ENCODE measurements around the gene CT45A3.
"Not testable (repeated sequence)": the region's sequence is repeated elsewhere in the genome, so short reads cannot be mapped to it uniquely, and the experiment has no call there.

Gene CT45A3, protein sequence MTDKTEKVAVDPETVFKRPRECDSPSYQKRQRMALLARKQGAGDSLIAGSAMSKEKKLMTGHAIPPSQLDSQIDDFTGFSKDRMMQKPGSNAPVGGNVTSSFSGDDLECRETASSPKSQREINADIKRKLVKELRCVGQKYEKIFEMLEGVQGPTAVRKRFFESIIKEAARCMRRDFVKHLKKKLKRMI

DNA sequence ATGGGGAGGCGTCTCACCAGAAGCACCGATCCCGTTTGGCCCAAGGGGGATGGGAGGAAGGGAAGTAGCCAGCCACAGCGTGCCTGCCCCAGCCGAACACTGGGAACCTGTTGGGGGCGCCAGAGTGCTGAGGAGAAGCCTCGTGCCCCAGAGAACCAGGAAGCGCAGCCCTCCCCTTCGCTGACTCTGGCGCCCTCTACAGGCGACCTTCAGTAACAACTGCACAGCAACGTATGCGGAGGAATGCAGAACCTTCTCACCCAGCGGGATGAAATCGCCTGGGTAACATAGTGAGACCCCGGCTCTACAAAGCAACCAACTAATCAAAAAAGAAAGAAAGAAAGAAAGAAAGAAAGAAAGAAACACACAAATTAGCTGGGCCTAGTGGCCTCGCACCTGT is at the start of gene CT45A3:
CT45A3 (minus strand) TSS at position 101 of the 400 bp plus-strand sequence. CDS start 3,747 bp downstream, outside the sequence.
- in situ Hi-C loops (cut with HindIII; ENCODE audit: low sequenced_read_pairs); DNase-seq (ENCODE audit: low read depth, low spot score); H3K4me3 ChIP-seq (ENCODE audit: low read depth, low read length): not testable (repeated sequence)

DNA sequence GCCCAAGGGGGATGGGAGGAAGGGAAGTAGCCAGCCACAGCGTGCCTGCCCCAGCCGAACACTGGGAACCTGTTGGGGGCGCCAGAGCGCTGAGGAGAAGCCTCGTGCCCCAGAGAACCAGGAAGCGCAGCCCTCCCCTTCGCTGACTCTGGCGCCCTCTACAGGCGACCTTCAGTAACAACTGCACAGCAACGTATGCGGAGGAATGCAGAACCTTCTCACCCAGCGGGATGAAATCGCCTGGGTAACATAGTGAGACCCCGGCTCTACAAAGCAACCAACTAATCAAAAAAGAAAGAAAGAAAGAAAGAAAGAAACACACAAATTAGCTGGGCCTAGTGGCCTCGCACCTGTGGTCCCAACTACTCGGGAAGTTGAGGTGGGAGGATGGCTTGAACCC is 34.7 kb upstream of the CT45A3 start, which contains the start of gene CT45A6:
CT45A6 (minus strand) TSS at position 101 of the 400 bp plus-strand sequence. CDS start 3,794 bp downstream, outside the sequence.
- in situ Hi-C loops (cut with HindIII; ENCODE audit: low sequenced_read_pairs); H3K4me3 ChIP-seq (ENCODE audit: low read depth, low read length); DNase-seq (ENCODE audit: low read depth, low spot score): not testable (repeated sequence)

DNA sequence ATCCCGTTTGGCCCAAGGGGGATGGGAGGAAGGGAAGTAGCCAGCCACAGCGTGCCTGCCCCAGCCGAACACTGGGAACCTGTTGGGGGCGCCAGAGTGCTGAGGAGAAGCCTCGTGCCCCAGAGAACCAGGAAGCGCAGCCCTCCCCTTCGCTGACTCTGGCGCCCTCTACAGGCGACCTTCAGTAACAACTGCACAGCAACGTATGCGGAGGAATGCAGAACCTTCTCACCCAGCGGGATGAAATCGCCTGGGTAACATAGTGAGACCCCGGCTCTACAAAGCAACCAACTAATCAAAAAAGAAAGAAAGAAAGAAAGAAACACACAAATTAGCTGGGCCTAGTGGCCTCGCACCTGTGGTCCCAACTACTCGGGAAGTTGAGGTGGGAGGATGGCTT is 17.4 kb upstream of the CT45A3 start, which contains the start of gene CT45A5:
CT45A5 (minus strand) TSS at position 101 of the 400 bp plus-strand sequence. CDS start 3,774 bp downstream, outside the sequence.
- in situ Hi-C loops (cut with HindIII; ENCODE audit: low sequenced_read_pairs); DNase-seq (ENCODE audit: low read depth, low spot score); H3K4me3 ChIP-seq (ENCODE audit: low read depth, low read length): not testable (repeated sequence)

DNA sequence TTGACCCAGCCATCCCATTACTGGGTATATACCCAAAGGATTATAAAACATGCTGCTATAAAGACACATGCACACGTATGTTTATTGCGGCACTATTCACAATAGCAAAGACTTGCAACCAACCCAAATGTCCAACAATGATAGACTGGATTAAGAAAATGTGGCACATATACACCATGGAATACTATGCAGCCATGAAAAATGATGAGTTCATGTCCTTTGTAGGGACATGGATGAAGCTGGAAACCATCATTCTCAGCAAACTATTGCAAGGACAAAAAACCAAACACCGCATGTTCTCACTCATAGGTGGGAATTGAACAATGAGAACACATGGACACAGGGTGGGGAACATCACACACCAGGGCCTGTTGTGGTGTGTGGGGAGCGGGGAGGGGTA is 23.3 kb downstream of the CT45A3 start:
- DNase-seq (ENCODE audit: low read depth, low spot score); in situ Hi-C loops (cut with HindIII; ENCODE audit: low sequenced_read_pairs); H3K4me3 ChIP-seq (ENCODE audit: low read depth, low read length): not testable (repeated sequence)

DNA sequence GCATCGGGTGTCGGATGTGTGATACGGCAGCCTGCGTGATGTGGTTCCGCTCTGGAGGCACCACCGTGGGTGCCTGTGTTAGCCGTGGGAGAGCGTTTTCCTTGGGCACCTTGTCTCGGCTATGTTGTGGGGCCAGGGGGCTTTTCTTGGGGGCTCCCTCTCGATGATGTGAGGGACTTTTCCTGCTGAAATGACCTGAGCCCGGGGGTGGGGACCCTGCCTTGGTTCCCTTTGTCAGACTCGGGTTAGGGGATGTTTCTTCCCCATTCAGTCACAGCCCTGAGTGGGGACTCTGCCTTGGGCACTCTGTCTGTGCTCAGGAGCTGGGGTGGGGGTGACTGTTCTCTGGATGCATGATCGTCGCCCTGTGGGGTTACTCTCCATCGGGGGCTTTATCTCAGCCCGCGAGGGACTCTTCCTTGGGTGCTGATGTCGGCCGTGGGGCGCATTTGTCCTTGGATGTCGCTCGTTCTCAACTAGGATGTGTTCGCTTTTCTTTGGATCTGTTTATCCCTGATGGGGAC is 26.7 kb downstream of the CT45A3 start:
- no peak overlapping the region for H3K4me3 ChIP-seq (ENCODE audit: low read depth, low read length)
- in situ Hi-C loops (cut with HindIII; ENCODE audit: low sequenced_read_pairs), result no loop called here
- DNase-seq (ENCODE audit: low read depth, low spot score), result no peak
- TF ChIP-seq, protein P1, sequence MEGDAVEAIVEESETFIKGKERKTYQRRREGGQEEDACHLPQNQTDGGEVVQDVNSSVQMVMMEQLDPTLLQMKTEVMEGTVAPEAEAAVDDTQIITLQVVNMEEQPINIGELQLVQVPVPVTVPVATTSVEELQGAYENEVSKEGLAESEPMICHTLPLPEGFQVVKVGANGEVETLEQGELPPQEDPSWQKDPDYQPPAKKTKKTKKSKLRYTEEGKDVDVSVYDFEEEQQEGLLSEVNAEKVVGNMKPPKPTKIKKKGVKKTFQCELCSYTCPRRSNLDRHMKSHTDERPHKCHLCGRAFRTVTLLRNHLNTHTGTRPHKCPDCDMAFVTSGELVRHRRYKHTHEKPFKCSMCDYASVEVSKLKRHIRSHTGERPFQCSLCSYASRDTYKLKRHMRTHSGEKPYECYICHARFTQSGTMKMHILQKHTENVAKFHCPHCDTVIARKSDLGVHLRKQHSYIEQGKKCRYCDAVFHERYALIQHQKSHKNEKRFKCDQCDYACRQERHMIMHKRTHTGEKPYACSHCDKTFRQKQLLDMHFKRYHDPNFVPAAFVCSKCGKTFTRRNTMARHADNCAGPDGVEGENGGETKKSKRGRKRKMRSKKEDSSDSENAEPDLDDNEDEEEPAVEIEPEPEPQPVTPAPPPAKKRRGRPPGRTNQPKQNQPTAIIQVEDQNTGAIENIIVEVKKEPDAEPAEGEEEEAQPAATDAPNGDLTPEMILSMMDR (IDR thresholded peaks at IDR 0.05; ENCODE audit: low read depth, low read length), result no peak

DNA sequence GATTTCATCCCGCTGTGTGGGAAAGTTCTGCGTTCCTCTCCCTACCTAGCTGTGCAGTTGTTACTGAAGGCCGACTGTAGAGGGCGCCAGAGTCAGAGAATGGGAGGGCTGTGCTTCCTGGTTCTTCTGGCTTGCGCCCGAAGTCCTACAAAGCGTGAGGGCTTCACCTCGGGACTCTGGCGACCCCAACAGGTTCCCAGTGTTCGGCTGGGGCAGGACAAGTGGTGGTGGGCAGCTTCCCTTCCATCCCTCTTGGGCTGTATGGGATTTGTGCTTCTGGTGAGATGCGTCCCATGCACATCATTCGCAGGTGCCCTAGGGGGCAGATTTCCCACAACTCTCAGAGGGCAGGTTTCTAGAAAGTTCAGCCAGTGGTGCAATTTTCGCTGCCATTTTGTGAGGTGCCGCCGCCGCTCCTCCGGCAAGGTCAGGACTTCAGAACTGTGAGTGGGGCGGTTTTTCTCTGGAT is 27.3 kb downstream of the CT45A3 start:
- in situ Hi-C loops (cut with HindIII; ENCODE audit: low sequenced_read_pairs), result no loop called here
- no peak overlapping the region for H3K4me3 ChIP-seq (ENCODE audit: low read depth, low read length)
- DNase-seq (ENCODE audit: low read depth, low spot score), result no peak
- TF ChIP-seq, protein P1 (IDR thresholded peaks at IDR 0.05; ENCODE audit: low read depth, low read length), result no peak

DNA sequence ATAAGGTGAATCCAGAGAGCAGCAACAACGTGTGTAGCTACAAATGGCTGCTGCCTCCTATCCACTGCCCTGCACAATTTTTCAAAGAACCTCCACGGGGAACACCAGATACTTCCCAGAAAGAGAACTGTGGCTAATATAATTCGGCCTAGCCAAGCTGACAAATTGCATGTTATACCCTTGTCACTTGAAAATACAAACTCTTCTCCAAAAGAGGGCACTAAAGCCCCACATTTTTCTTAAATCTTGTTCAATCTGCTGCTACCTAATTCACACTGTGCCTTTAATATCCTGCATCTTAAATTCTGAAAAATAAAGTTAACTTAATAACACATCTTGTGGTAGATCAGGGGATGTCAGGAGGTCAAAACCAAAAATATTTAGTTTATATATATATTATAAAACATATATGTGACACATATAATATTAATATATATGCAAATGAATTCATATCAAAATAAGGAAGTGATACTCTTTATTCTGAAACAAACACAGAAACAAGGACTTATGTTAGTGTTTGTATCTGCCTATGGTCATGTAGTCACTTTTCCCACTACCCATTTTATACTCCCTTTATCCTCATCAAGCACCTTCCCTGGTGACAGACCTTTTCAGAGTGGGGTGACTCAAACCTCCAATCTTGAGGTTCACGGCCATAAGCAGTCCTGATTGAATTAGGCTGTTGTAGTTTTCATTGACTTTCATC is 30.5 kb downstream of the CT45A3 start:
- in situ Hi-C loops (cut with HindIII; ENCODE audit: low sequenced_read_pairs), result no loop called here
- no peak overlapping the region for H3K4me3 ChIP-seq (ENCODE audit: low read depth, low read length)
- TF ChIP-seq, protein P1 (IDR thresholded peaks at IDR 0.05; ENCODE audit: low read depth, low read length), result no peak
- no peak for DNase-seq (ENCODE audit: low read depth, low spot score)

DNA sequence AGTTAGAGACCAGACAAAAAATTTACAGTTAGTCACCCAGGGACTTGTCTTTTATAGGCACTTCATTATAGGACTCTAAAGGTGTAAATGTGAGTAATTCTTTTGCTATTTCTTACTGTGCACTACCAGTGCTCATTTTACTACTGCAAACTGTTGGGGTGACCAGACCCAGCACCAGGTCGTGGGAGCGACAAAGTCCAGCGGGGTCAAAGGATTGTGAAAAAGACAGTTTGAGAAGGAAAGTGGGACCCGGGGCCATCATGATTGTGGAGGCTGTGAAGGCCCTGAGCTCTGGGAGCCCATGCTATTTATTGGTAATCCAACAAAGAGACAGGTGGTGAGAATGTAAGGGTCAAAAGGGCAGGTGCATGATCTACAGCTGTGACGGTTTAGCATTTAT is 33.3 kb downstream of the CT45A3 start:
- in situ Hi-C loops (cut with HindIII; ENCODE audit: low sequenced_read_pairs); H3K4me3 ChIP-seq (ENCODE audit: low read depth, low read length); DNase-seq (ENCODE audit: low read depth, low spot score): not testable (repeated sequence)

DNA sequence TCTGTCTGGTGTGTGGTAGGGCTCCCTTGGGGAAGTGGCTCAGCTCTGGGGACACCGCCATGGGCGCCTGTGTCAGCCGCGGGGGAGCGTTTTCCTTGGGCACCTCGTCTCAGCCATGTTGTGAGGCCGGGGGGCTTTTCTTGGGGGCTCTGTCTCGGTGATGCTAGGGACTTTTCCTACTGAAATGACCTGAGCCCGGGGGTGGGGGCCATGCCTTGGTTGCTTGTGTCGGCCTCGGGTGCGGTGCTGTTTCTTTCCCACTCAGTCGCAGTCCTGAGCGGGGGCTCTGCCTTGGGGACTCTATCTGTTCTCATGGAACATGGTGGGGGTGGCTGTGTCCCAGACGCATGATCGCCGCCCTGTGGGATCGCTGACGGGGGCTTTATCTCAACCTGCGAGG is 54.2 kb downstream of the CT45A3 start:
- no peak overlapping the region for H3K4me3 ChIP-seq (ENCODE audit: low read depth, low read length)
- no peak for DNase-seq (ENCODE audit: low read depth, low spot score)
- TF ChIP-seq, protein P1 (IDR thresholded peaks at IDR 0.05; ENCODE audit: low read depth, low read length), result no peak
- in situ Hi-C loops (cut with HindIII; ENCODE audit: low sequenced_read_pairs), result no loop called here

DNA sequence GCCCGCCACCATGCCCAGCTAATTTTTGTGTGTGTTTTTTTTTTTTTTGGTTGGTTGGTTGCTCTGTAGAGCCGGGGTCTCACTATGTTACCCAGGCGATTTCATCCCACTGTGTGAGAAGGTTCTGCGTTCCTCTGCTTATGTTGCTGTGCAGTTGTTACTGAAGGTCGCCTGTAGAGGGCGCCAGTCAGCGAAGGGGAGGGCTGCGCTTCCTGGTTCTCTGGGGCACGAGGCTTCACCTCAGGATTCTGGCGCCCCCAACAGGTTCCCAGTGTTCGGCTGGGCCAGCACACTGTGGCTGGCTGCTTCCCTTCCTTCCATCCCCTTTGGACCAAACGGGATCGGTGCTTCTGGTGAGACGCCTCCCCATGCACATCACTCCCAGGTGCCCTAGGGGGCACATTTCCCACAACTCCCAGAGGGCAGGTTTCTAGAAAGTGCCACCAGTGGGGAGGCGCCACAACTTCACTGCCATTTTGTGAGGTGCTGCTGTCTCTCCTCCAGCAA is 54.8 kb downstream of the CT45A3 start, which contains the start of gene CT45A1:
CT45A1 (plus strand) TSS at position 457 of the 507 bp plus-strand sequence. CDS start 5,302 bp downstream, outside the sequence.
- in situ Hi-C loops (cut with HindIII; ENCODE audit: low sequenced_read_pairs); DNase-seq (ENCODE audit: low read depth, low spot score); H3K4me3 ChIP-seq (ENCODE audit: low read depth, low read length): not testable (repeated sequence)

Data from astrocyte of the spinal cord (primary cell).